Kidney (tissue), 14 donors: ENCODE results near the gene PRKAG2. TPM values are rescaled to one million over a fixed set of nuclear protein-coding genes. Genes with fewer than 3 reads are reported as not detected.

Source experiments
- DNase-seq, 5 donors: peaks; one replicate each; pipeline ENCODE4 v3.0.0-alpha.2; 2013 to 2020
- FAIRE-seq: peaks from 2 replicates; lab custom pipeline; 2012; peaks lifted over from hg19 to GRCh38; lab: Jason Lieb, UNC
- H3K27ac ChIP-seq, 2 donors: one replicate each; pipeline ENCODE4 v1.7.0; 2013; ENCODE audit warnings: low read depth in 2 of 2, low read length in 2 of 2, inconsistent platforms in 1 of 2
- H3K27me3 ChIP-seq: one replicate; pipeline ENCODE4 v1.7.1; 2013; ENCODE audit warnings: low read length, inconsistent platforms; ENCODE audit not compliant: control insufficient read depth, insufficient read depth
- H3K36me3 ChIP-seq, 3 donors: one replicate each; pipeline versions ENCODE4 v1.7.0 to v1.7.1; 2013; ENCODE audit warnings: low read length in 3 of 3, control low read depth in 1 of 3, inconsistent platforms in 1 of 3; ENCODE audit not compliant: insufficient read depth in 3 of 3, control insufficient read depth in 2 of 3
- H3K4me1 ChIP-seq, 3 donors: one replicate each; pipeline versions ENCODE4 v1.7.0 to v1.7.1; 2013; ENCODE audit warnings: low read length in 3 of 3, inconsistent platforms in 1 of 3, low read depth in 1 of 3; ENCODE audit not compliant: control insufficient read depth in 2 of 3, insufficient read depth in 2 of 3
- H3K4me3 ChIP-seq, 3 donors: one replicate each; pipeline versions ENCODE4 v1.7.0 to v1.8.1; 2013; ENCODE audit warnings: low read length in 3 of 3, control low read depth in 1 of 3, inconsistent platforms in 1 of 3
- H3K9ac ChIP-seq, 3 donors: one replicate each; pipeline versions ENCODE4 v1.7.0 to v1.7.1; 2013; ENCODE audit warnings: low read length in 3 of 3, control low read depth in 1 of 3, inconsistent platforms in 1 of 3
- H3K9me3 ChIP-seq, 3 donors: one replicate each; pipeline versions ENCODE4 v1.7.0 to v1.7.1; 2013; ENCODE audit warnings: low read length in 3 of 3, control low read depth in 1 of 3, inconsistent platforms in 1 of 3; ENCODE audit not compliant: control insufficient read depth in 2 of 3, insufficient read depth in 1 of 3
- intact Hi-C: fragments of 100-400 bp; cut with DNase I; formaldehyde crosslinking; loops from one replicate; pipeline ENCODE4 v1.11.1; 2022
- polyA plus RNA-seq: library from polyadenylated mRNA; stranded (reverse); fragments of 350-450 nt; fragmentation: Illumina TruSeq; extraction: RNeasy Lipid Tissue Mini Kit (QIAGEN cat#74804); gene quantifications from one replicate; pipeline ENCODE4 v1.2.3, GENCODE V29; 2014; ENCODE audit warnings: low read depth, low replicate concordance; ENCODE audit not compliant: insufficient read depth
- total RNA-seq: library from RNA; stranded (reverse); fragmentation: NEBNext Ultra II Directional; extraction: Animal tissue kit (Norgen Biotek cat#: 25700); gene quantifications from one replicate; pipeline ENCODE4 v1.2.1, GENCODE V29; 2021
- TF ChIP-seq, protein P1 (sequence below): IDR thresholded peaks from 3 replicates; pipeline ENCODE4 v1.5.1; 2012; ENCODE audit warnings: mild to moderate bottlenecking, moderate library complexity, borderline replicate concordance; ENCODE audit not compliant: insufficient read depth; ENCODE audit errors: extremely low read depth
- donor health status: control.
- donor health status: control.
- donor health status: control.
- donor health status: control.
- donor health status: control.
- donor health status: DM: yes; HTN: yes; CAD: no.
- donor health status: Normal renal cell carcinoma (clear cell type).

Gene PRKAG2
- total and polyA plus RNA-seq, 2 donors from 2014 or later = 40.7 to 40.9 TPM

DNA sequence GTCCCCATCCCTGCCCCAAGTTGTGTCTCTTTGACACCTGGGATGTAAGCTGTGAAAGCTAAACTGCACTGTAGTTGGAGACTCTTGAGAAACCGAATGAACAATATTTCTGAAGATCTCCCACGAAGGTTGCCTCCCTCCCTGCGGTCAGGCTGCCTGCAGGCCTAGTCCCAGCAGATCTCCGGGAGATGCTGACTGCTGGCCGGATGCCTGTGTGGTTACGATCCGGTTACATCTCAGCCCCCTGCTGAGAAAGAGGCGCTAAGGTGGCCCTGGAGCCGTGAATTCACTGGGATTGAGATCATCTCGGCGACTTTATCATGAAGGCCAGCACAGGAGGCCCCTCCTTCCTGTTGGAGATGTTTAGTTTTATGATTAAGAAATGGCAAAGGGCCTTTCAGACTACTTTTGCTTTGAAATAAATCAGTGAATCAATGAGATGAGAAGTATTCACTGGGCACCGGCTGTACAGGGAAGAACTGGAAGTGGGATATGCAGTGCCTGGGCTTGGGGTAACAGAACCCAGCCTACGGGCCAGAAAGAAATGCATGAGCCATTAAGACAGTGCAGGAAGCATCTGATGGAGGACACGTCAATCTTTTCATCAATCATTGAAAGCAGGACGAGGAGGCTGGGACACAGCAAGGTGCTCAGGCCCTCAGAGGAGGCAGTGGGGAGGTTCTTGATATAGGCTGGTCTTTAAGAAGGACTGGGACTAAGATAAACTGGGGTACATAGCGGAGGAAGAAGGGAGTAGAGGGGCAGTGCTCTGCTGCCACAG is 177.6 kb downstream of the PRKAG2 start:
- Histone ChIP-seq H3K4me1 (peaks cover 0 to 15% (median 14%) of the 10 kb centered on the region in 3 donors), H3K9me3 (no peaks in the 10 kb centered on the region), H3K9ac (no peak overlapping the region), H3K36me3 (no peaks in the 10 kb centered on the region), H3K27ac (no peak overlapping the region), H3K4me3 (no peak overlapping the region), H3K27me3 (no peaks in the 10 kb centered on the region)
- TF ChIP-seq, protein P1, sequence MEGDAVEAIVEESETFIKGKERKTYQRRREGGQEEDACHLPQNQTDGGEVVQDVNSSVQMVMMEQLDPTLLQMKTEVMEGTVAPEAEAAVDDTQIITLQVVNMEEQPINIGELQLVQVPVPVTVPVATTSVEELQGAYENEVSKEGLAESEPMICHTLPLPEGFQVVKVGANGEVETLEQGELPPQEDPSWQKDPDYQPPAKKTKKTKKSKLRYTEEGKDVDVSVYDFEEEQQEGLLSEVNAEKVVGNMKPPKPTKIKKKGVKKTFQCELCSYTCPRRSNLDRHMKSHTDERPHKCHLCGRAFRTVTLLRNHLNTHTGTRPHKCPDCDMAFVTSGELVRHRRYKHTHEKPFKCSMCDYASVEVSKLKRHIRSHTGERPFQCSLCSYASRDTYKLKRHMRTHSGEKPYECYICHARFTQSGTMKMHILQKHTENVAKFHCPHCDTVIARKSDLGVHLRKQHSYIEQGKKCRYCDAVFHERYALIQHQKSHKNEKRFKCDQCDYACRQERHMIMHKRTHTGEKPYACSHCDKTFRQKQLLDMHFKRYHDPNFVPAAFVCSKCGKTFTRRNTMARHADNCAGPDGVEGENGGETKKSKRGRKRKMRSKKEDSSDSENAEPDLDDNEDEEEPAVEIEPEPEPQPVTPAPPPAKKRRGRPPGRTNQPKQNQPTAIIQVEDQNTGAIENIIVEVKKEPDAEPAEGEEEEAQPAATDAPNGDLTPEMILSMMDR = no peak
- no peak for FAIRE-seq
- DNase-seq = peak in 1 of 5 donors; percentile 43
- intact Hi-C loops = no loop called here

DNA sequence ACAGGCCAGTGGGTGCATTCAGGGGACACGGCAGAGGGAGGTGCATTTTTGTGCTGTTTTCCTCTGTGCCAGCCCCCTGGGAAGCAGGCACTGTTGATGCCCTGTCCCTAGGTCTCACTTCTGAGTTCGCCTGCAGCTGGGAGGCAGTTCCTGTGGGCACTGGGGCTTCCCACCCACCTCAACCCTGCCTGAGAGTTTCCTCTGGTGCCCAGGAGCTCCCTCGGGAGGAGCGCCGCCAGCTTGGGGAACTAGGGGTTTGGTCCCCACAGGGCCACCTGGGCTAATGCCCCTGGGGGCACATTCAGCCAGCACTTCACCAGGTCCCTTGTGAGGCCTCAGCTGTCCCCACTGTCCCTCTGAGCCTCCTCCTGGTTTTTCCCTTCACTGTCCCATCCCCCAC is 179.0 kb downstream of the PRKAG2 start:
- no peaks in the 10 kb centered on the region for H3K27me3 ChIP-seq
- no peak overlapping the region for H3K9ac ChIP-seq
- TF ChIP-seq, protein P1 = no peak
- no peaks in the 10 kb centered on the region for H3K36me3 ChIP-seq
- intact Hi-C loops = no loop called here
- no peak for FAIRE-seq
- DNase-seq = peak in 1 of 5 donors; percentile 67
- no peak overlapping the region for H3K27ac ChIP-seq
- H3K9me3 ChIP-seq = no peaks in the 10 kb centered on the region
- H3K4me1 ChIP-seq = peaks cover 0 to 15% (median 14%) of the 10 kb centered on the region in 3 donors
- no peak overlapping the region for H3K4me3 ChIP-seq

DNA sequence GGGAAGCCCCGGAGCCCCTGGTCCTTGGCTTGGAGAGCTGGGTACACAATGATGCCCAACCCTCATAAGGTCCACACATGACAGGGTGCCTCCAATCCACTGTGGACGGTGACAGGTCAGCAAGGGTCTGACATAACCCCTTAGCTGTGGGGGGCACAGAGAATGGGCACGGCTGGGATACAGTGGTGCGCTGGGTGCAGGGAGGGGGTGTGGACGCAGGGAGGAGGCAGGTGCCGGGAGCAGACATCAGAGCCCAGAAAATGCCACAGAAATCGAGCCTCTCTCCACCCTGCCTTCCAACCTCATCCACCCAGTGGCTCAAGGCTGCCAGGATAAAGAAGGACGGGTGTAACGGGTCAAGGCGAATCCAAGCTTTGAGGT is 179.4 kb downstream of the PRKAG2 start:
- Histone ChIP-seq H3K9me3 (no peaks in the 10 kb centered on the region), H3K27ac (no peak overlapping the region), H3K4me1 (peaks cover 0 to 19% (median 14%) of the 10 kb centered on the region in 3 donors), H3K27me3 (no peaks in the 10 kb centered on the region), H3K9ac (no peak overlapping the region), H3K4me3 (no peak overlapping the region), H3K36me3 (no peaks in the 10 kb centered on the region)
- FAIRE-seq (no peak), DNase-seq (peak in 1 of 5 donors; percentile 54)
- intact Hi-C loops = no loop called here
- TF ChIP-seq, protein P1 = no peak
